Psoas muscle (tissue), 8 donors: ENCODE measurements around the gene KSR1. TPM values are rescaled to one million over a fixed set of nuclear protein-coding genes. Genes with fewer than 3 reads are reported as not detected.
"Not testable (repeated sequence)": the region's sequence is repeated elsewhere in the genome, so short reads cannot be mapped to it uniquely, and the experiment has no call there.

Source experiments
- ATAC-seq, 4 donors: fragments of 200-7000 bp; cut with Tn5 transposase; one replicate each; pipeline ENCODE4 v1.9.1; 2020; ENCODE audit warnings: moderate library complexity in 3 of 4, mild to moderate bottlenecking in 2 of 4
- DNase-seq, 2 donors: peaks; one replicate each; pipeline ENCODE4 v3.0.0-alpha.2; 2020
- H3K27ac ChIP-seq: fragments of 200-600 bp; one replicate; pipeline ENCODE4 v1.8.0; 2022
- H3K27me3 ChIP-seq, 3 donors: fragments of 200-600 bp in 1 of 3; one replicate each; pipeline versions ENCODE4 v1.6.1 to v1.8.0; 2013 to 2022; ENCODE audit warnings: low read length in 2 of 3, mild to moderate bottlenecking in 2 of 3, moderate library complexity in 1 of 3; ENCODE audit not compliant: insufficient read depth in 3 of 3
- H3K36me3 ChIP-seq, 2 donors: fragments of 200-600 bp in 1 of 2; one replicate each; pipeline versions ENCODE4 v1.6.1 to v1.8.0; 2013 to 2022; ENCODE audit warnings: low read depth in 1 of 2, mild to moderate bottlenecking in 1 of 2, moderate library complexity in 1 of 2; ENCODE audit not compliant: insufficient read depth in 1 of 2
- H3K4me1 ChIP-seq: fragments of 200-600 bp; one replicate; pipeline ENCODE4 v1.8.0; 2022
- H3K4me3 ChIP-seq: fragments of 200-600 bp; one replicate; pipeline ENCODE4 v1.8.0; 2022; ENCODE audit warnings: mild to moderate bottlenecking
- H3K9me3 ChIP-seq: fragments of 200-600 bp; one replicate; pipeline ENCODE4 v1.8.0; 2022
- CTCF ChIP-seq: fragments of 200-600 bp; IDR thresholded peaks from one replicate; pipeline ENCODE4 v1.8.0; 2022; ENCODE audit warnings: antibody characterized with exemption
- WGBS, 3 donors: extraction: QIAGEN DNeasy Blood & Tissue Kit; methylation state at CpG; one replicate each; pipeline versions ENCODE4 v1.1.6 to v1.1.7; 2013; 5-methylcytosine and 5-hydroxymethylcytosine counted together
- intact Hi-C, 2 donors: fragments of 100-400 bp; cut with DNase I; formaldehyde crosslinking; loops; one replicate each; pipeline versions ENCODE4 v1.11.0 to v1.14.2; 2022
- polyA plus RNA-seq, 3 donors: library from polyadenylated mRNA; stranded (reverse); fragments of 200-250 nt; gene quantifications; one replicate each; pipeline ENCODE4 v1.2.3, GENCODE V29; 2013
- total RNA-seq, 4 donors: library from RNA; stranded (reverse); fragmentation: NEBNext Ultra II Directional in 2 of 4; extraction: Animal tissue kit (Norgen Biotek cat#: 25700) in 2 of 4; gene quantifications; one replicate each; pipeline versions ENCODE4 v1.2.1 to v1.2.4, GENCODE V29; 2021 to 2023
- donor health status: healthy with polysubstance abuse.
- donor health status: DM: no; HTN: no; CAD: no; lungs with moderate emphysema.
- donor health status: Bipolar disorder and iron deficiency.
- donor health status: healthy.
- donor health status: DM: yes; HTN: yes; CAD: no.
- donor health status: DM: no; HTN: no; CAD: no.
- donor health status: DM: no; HTN: no; CAD: no.
- donor health status: DM: yes; HTN: yes; CAD: no.

Gene KSR1
- total and polyA plus RNA-seq, 7 donors = 7.8 to 93.0 (median 46.5) TPM

GRCh38 chr17:27446569-27447301, 9.5 kb upstream of the KSR1 start:
- no peak for DNase-seq
- intact Hi-C loops = no loop called here
- Histone ChIP-seq H3K4me3 (no peak overlapping the region), H3K27me3 (no peaks in the 10 kb centered on the region), H3K36me3 (no peaks in the 10 kb centered on the region), H3K4me1 (no peaks in the 10 kb centered on the region), H3K27ac (no peak overlapping the region), H3K9me3 (no peaks in the 10 kb centered on the region)
- WGBS, 3 donors = 77 to 84% (median 83%) methylated on average over 6 of the region's 6 CpGs
- no peak for ATAC-seq
- TF ChIP-seq CTCF = no peak

GRCh38 chr17:27448534-27448933, 7.7 kb upstream of the KSR1 start:
- intact Hi-C loops, ATAC-seq, H3K36me3 ChIP-seq, H3K9me3 ChIP-seq, H3K4me1 ChIP-seq, H3K27me3 ChIP-seq, DNase-seq, H3K4me3 ChIP-seq, H3K27ac ChIP-seq: not testable (repeated sequence)
- WGBS, 3 donors = 69 to 79% (median 71%) methylated on average over 6 of the region's 6 CpGs

- no peak overlapping the region for H3K4me3 ChIP-seq
- H3K27me3 ChIP-seq = no peaks in the 10 kb centered on the region
- no peaks in the 10 kb centered on the region for H3K9me3 ChIP-seq
- TF ChIP-seq CTCF = no peak
- DNase-seq (no peak), ATAC-seq (no peak)
- H3K27ac ChIP-seq = no peak overlapping the region
- WGBS, 3 donors = 75 to 81% (median 79%) methylated on average over 6 of the region's 6 CpGs
- no peaks in the 10 kb centered on the region for H3K36me3 ChIP-seq
- no peaks in the 10 kb centered on the region for H3K4me1 ChIP-seq
- intact Hi-C loops = no loop called here
Measured at GRCh38 chr17:27449541-27449940, 6.7 kb upstream of the KSR1 start.

GRCh38 chr17:27449988-27450387, 6.3 kb upstream of the KSR1 start:
- Histone ChIP-seq H3K4me3 (no peak overlapping the region), H3K9me3 (no peaks in the 10 kb centered on the region), H3K27me3 (no peaks in the 10 kb centered on the region), H3K27ac (no peak overlapping the region), H3K36me3 (no peaks in the 10 kb centered on the region), H3K4me1 (no peaks in the 10 kb centered on the region)
- TF ChIP-seq CTCF = no peak
- DNase-seq (no peak), ATAC-seq (no peak)
- intact Hi-C loops = loop anchor here (2.0 to 10.0 kb wide), 4 partner anchors 95 to 895 kb away; no protein-coding TSS in a partner anchor
- 88 to 90% (median 90%) methylated on average over 5 of the region's 5 CpGs for WGBS, 3 donors

- Histone ChIP-seq H3K27ac (no peak overlapping the region), H3K4me3 (no peak overlapping the region), H3K27me3 (no peaks in the 10 kb centered on the region), H3K9me3 (no peaks in the 10 kb centered on the region), H3K4me1 (no peaks in the 10 kb centered on the region), H3K36me3 (no peaks in the 10 kb centered on the region)
- ATAC-seq (no peak), DNase-seq (no peak)
- TF ChIP-seq CTCF = no peak
- WGBS, 3 donors = 81 to 83% (median 82%) methylated on average over 1 of the region's 1 CpG
- intact Hi-C loops = loop anchor here (2.0 to 10.0 kb wide), 4 partner anchors 96 to 894 kb away; no protein-coding TSS in a partner anchor
Measured at GRCh38 chr17:27450416-27450815, 5.8 kb upstream of the KSR1 start.
